BJ (cell line): ENCODE measurements around the gene PIK3R1. TPM values are rescaled to one million over a fixed set of nuclear protein-coding genes. Genes with fewer than 3 reads are reported as not detected.

ENCODE experiments used
- CTCF ChIA-PET: fragments of 350-600 bp; formaldehyde crosslinking; extraction: SDS; loops from one replicate; lab custom pipeline; 2021; ENCODE audit warnings: antibody characterized with exemption, inconsistent platforms; lab: Yijun Ruan, JAX
- POLR2A ChIA-PET: fragments of 300-600 bp; sonication (Branson Sonifier 250); formaldehyde crosslinking; extraction: SDS; loops from one replicate; lab custom pipeline; 2021; ENCODE audit warnings: antibody characterized with exemption; lab: Charles Lee
- DNase-seq: peaks from one replicate; pipeline ENCODE4 v3.0.0-alpha.2; 2011; ENCODE audit warnings: low read depth
- H3K27me3 ChIP-seq: 2 replicates; pipeline ENCODE4 v1.6.0; 2011; ENCODE audit warnings: low read length; ENCODE audit not compliant: control insufficient read depth, insufficient read depth
- H3K36me3 ChIP-seq: 2 replicates; pipeline ENCODE4 v1.5.1; 2011; ENCODE audit warnings: low read length; ENCODE audit not compliant: control insufficient read depth, insufficient read depth
- H3K4me3 ChIP-seq: 2 replicates; pipeline ENCODE4 v1.5.1; 2011; ENCODE audit warnings: low read depth, mild to moderate bottlenecking, control low read depth, low read length
- polyA plus RNA-seq: library from polyadenylated mRNA; depleted of rRNA; stranded (reverse); fragments of >200 nt; gene quantifications from 2 replicates; pipeline ENCODE4 v1.2.3, GENCODE V29; 2011
- TF ChIP-seq, protein P1 (sequence below): IDR thresholded peaks from 2 replicates; pipeline ENCODE4 v1.5.1; 2011; ENCODE audit warnings: low read depth, mild to moderate bottlenecking, control low read depth, inconsistent platforms, low read length, moderate library complexity; ENCODE audit not compliant: insufficient read depth

Gene PIK3R1
- polyA plus RNA-seq, 1 experiment: 11.8 TPM

DNA sequence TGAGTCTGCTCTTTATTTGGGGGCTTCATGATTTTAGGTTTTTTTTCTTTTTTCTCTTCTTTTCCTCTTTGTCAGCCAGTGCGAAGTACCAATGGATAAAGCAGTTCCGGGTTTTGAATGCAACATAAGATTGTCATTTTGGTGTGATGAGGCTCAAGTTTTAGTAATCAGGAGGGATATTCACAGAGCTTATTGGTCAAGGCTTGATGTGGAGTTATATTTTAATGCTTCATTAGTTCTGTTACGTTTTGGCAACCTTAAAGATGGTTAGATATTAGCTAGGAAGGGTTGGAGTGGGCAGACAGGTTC lies 1.4 kb downstream of the PIK3R1 start:
- ChIA-PET POLR2A (interaction anchor here (0.6 kb wide), 1 partner anchor 146 kb away, joined by 4 read pairs; no protein-coding TSS in a partner anchor), CTCF (interaction anchor here (0.7 to 3.2 kb wide), 4 partner anchors 7 to 970 kb away, joined by 4 to 13 read pairs (median 6); no protein-coding TSS in a partner anchor)
- no peaks in the 10 kb centered on the region for H3K27me3 ChIP-seq
- H3K36me3 ChIP-seq: no peaks in the 10 kb centered on the region
- H3K4me3 ChIP-seq: peak overlapping the region; percentile 80
- DNase-seq: no peak
- TF ChIP-seq, protein P1, sequence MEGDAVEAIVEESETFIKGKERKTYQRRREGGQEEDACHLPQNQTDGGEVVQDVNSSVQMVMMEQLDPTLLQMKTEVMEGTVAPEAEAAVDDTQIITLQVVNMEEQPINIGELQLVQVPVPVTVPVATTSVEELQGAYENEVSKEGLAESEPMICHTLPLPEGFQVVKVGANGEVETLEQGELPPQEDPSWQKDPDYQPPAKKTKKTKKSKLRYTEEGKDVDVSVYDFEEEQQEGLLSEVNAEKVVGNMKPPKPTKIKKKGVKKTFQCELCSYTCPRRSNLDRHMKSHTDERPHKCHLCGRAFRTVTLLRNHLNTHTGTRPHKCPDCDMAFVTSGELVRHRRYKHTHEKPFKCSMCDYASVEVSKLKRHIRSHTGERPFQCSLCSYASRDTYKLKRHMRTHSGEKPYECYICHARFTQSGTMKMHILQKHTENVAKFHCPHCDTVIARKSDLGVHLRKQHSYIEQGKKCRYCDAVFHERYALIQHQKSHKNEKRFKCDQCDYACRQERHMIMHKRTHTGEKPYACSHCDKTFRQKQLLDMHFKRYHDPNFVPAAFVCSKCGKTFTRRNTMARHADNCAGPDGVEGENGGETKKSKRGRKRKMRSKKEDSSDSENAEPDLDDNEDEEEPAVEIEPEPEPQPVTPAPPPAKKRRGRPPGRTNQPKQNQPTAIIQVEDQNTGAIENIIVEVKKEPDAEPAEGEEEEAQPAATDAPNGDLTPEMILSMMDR: no peak

DNA sequence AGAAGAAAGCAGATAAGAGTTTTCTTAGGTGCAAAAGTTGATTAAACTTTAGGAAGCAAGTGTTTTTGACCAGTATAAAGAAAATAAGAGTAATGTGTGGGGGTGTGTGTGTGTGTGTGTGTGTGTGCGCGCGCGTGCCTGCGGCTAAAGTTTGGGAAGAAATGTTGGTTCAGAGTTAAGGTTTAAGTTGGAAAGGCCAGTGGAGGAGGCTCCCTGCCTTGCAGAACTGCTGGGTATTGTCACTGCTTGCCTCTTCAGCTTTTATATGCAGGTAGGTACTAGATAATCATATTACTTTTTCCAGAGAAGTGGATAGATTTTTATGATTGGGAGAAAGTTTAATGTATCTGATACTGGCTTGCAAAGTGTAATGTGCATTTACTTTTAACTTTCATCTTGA lies 2.0 kb downstream of the PIK3R1 start:
- DNase-seq: no peak
- TF ChIP-seq, protein P1: no peak
- POLR2A ChIA-PET: no interaction called here
- Histone ChIP-seq H3K27me3 (no peaks in the 10 kb centered on the region), H3K36me3 (no peaks in the 10 kb centered on the region), H3K4me3 (peak overlapping the region; percentile 80)
- CTCF ChIA-PET: interaction anchor here (0.7 to 3.2 kb wide), 2 partner anchors 36 to 48 kb away, joined by 4 to 13 read pairs; no protein-coding TSS in a partner anchor

DNA sequence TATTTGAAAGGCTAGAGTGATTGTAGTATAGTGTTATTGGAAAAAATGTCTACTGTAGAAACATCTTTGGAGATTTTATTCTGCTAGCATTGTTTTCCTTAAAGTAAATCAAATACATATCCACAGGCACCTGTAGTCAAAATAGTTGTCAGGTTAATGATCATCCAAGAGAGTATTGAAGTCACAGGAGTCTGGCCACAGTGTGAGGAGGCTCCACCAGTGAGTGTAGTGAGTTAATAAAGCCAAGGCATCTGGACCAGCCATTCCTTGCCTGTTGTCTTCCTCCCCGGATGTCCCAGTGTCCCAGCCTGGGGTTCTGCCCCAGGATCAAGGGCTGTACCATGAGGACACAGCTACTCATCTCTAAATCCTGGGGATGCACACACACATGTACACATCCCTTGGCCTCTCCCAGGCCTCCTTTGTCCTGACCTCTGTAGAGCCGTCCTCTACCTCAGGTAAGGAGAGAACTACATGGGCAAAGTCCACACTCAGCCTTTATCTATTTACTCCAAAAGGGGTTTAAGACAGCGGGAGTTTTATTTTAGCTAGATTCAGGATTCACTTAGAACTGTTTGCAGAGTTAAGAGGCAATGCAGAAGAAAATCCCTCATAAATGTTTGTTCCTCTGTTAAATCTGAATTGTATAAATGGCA lies 3.7 kb downstream of the PIK3R1 start:
- ChIA-PET POLR2A (no interaction called here), CTCF (interaction anchor here (0.8 to 1.4 kb wide), 2 partner anchors 13 to 33 kb away, joined by 3 to 4 read pairs; no protein-coding TSS in a partner anchor)
- no peak for DNase-seq
- no peaks in the 10 kb centered on the region for H3K36me3 ChIP-seq
- H3K4me3 ChIP-seq: no peak overlapping the region; the same call in 1 of the 2 replicates
- no peaks in the 10 kb centered on the region for H3K27me3 ChIP-seq
- TF ChIP-seq, protein P1: no peak

DNA sequence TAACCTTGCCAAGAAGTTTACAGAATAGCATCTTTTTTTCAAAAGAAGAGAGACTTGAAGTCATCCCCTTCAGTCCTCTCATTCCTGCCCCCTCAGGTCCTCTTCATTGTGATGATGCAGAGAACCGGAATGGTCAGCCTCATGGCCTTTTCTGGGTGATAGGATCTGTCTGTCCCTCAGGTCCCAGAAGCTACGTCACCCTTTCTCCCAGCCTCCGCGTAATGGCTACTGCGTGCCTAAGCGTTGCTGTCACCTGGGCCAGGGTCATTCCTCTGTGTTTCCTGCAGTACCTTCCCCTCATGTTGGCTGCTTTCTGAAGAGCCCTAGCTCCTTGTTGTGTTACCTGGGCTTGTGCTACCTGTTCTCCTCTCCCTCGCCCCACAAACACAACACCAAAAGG lies 4.7 kb downstream of the PIK3R1 start:
- Histone ChIP-seq H3K27me3 (no peaks in the 10 kb centered on the region), H3K36me3 (no peaks in the 10 kb centered on the region), H3K4me3 (no peak overlapping the region)
- POLR2A ChIA-PET: no interaction called here
- CTCF ChIA-PET: interaction anchor here (0.8 kb wide), 1 partner anchor 12 kb away, joined by 3 read pairs; no protein-coding TSS in a partner anchor
- TF ChIP-seq, protein P1: no peak
- no peak for DNase-seq

DNA sequence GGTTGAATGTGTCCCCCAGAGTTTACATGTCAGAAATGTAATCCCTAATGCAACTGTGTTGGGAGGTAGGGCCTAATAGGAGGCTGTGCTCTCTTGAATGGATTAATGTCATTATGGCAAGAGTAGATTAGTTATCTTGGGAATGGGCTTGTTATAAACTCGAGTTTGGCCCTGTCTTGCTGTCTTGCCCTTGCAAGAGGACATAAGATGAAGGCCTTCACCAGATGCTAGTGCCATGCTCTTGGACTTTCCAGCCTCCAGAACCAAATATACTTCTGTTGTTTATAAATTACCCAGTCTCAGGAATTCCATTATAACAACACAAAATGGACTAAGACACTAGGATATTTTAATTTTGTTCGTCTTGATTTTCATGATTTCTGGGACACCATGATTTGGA lies 5.4 kb downstream of the PIK3R1 start:
- TF ChIP-seq, protein P1: no peak
- ChIA-PET POLR2A (no interaction called here), CTCF (no interaction called here)
- Histone ChIP-seq H3K36me3 (no peaks in the 10 kb centered on the region), H3K27me3 (no peaks in the 10 kb centered on the region), H3K4me3 (no peak overlapping the region)
- DNase-seq: no peak
